HG02763 (cell line): ENCODE results near the gene ELMO1.
"Not testable (repeated sequence)": the region's sequence is repeated elsewhere in the genome, so short reads cannot be mapped to it uniquely, and the experiment has no call there.

ENCODE experiments used
- ATAC-seq: cut with Tn5 transposase; IDR thresholded peaks from one replicate; pipeline ENCODE4 v1.9.1; 2021; ENCODE audit warnings: mild to moderate bottlenecking, moderate library complexity; ENCODE audit not compliant: unreplicated experiment

ELMO1 gene

DNA sequence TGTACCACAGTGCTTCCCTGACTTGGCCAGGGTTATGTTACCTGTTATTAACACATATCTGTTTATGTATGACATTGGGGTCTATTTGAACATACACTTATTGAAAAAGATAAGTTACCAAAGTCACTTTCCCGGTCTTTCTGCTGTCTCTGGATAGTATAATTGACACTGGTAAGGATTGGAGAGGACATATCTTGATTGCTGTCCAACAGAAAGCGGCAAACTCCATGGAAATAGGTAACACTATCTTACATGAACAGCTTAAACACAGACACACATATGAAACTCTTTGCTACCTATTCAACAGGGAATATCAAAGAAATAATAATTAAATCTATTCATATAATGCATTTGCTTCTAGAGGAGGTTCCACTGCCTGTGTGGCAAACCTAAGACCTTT lies 441.9 kb downstream of the ELMO1 start:
- ATAC-seq = no peak

- no peak for ATAC-seq
Observed at GRCh38 chr7:37000511-37000910, 448.2 kb downstream of the ELMO1 start.

- no peak for ATAC-seq
Observed at GRCh38 chr7:36999626-37000485, 448.8 kb downstream of the ELMO1 start.

DNA sequence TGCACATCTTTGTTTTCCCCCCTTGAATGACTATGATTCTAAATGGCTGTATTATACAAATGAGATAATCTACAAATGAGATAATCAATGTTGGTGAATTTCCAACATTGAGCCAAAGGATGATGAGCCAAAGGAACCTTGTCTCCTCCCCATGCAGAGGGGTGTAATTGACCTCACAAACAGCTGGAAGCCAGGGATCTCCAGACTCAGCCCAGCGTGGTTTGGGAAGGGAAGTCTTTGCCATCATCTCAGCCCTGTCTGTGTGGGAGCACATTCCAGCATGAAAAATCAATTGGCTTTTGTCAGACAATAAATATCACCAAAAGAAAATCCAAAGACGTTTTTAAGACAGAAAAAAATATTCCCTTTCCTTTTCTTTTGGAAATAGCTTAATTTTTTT lies 452.9 kb downstream of the ELMO1 start:
- no peak for ATAC-seq

DNA sequence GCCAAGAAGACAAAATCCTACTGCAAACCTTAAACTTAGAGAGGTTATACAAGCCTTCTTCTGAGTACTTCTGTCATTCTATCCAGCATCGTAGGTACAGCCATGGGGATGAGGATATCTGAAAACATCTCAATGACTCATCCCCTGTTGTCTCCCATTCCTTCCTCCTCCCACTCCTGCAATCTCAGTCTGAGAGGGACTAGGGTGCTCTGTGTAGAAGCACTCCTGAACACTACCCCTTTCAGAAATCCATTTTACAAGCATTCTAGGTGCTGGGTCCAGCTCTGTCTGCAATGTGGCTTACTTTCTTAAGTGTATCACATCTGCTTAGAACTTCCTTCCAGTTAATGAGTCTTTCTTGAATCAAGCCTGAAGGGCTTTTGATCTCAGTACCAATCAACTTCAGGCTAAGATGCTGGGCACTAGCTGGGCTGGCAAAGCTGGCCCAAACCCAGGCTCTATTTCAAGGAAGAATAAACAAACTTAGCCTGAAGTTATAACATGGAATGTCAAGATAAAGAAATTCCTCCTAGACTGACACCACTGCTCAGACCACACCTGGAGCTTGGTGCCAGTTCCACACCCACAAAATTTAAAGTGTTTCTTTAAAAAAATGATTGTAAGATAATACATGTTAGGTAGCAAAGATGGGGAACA lies 454.1 kb downstream of the ELMO1 start:
- ATAC-seq = no peak

- ATAC-seq = no peak
Observed at GRCh38 chr7:36986948-36987724, 461.5 kb downstream of the ELMO1 start.

DNA sequence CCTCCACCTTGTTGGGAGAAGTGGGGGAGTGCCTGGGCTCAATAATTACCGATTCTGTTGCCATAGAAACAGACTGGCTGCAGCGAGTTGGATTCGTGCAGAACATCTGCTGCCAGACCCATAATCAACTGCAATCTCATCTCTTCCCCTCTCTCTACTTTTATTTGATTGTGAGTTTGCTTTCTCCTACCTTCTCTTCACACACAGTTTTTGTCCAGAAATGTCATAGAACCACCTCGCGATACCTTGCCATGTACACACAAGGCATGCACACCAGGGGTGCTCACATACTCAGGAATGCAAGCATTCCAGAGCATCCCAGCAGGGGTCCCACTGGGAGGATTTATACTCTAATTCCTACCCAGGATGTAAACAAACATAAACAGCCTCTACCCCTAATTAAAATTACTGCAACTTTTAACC lies 462.1 kb downstream of the ELMO1 start:
- no peak for ATAC-seq

GRCh38 chr7:36985866-36986400 lies 462.7 kb downstream of the ELMO1 start:
- ATAC-seq = no peak

DNA sequence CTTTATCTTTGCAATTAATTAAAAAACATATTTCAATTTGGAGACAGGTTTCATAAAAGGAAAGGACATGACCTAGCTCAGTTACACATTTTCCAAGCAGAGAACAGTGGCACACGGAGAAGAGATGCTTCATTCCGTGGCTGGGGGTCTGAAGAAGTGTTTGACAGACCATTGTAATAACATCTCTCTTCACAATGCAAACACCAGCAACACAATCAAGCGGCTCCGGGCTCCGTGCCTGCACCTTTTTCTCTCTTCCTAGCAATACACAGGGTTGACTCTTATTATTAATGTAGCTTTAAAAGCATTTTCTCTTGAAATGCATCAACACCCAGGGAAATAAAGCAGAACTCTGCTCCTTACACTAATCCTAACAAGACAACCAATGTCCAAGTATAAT lies 463.3 kb downstream of the ELMO1 start:
- ATAC-seq = no peak

- no peak for ATAC-seq
Observed at GRCh38 chr7:36984710-36985312, 463.9 kb downstream of the ELMO1 start.

DNA sequence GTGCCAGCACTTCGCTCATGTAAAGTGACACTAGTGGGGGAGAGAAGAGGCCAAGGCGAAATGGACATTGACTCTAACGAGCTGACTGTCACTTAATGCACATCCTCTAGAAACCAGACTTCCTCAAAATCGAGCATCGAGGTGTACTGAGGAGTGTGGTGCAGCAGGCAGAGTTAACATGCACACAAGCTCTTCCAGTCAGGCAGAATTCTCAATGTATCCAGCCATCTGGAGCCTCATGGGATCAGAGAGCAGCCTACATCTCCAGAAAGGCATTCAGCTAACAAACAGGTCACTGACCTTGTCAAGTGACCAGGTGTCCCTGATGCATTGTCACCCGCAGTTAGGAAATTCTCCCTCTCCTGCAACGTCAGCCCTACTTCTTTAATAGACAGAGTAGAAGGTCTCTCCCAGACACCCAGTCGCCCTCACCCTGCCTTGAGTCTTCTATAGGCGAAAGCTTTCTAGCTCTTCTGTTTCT lies 464.6 kb downstream of the ELMO1 start:
- ATAC-seq = no peak

GRCh38 chr7:36982766-36983165 lies 465.9 kb downstream of the ELMO1 start:
- ATAC-seq = no peak

DNA sequence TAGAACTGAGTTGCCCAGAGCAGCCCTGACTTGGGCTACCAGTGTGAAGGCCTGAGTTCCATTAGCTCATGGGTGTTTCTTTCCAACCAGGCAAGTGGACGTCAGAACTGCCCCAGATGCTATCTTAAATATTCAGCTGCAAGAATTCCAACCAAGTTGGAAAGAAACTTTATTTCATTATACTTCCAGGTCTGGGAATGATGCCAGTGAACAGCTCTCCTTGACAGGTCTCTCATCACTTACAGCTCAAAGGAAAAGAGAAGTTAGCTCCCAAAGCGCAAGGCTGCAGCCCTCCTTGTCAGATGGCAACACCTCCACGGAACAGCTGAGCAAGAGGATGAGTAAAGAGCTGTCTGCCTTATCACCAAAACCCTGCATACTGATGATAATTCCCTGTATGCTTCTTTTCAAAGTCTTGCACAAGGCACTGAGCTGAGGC lies 468.8 kb downstream of the ELMO1 start:
- no peak for ATAC-seq

DNA sequence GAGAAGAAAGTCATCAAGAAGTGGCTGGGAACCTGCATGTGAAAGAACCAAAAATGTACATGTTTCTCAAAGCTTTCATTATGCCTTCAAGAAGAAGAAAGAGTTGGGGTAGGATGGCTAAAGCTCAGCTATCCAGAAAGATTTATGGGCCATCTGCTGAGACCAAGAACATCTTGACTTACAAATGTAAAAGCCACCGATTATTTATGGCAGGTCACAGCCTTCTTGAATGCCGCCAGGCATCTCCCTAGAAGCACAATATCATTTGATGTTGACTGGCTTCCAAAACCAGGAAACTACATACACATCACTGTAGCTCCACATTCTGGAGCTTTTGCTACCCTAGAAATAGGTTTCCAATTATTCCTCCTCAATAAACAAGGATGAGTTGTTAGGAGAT lies 470.2 kb downstream of the ELMO1 start:
- no peak for ATAC-seq

GRCh38 chr7:36977878-36978277 lies 470.8 kb downstream of the ELMO1 start:
- no peak for ATAC-seq

GRCh38 chr7:36973534-36973933 lies 475.1 kb downstream of the ELMO1 start:
- not testable (repeated sequence) for ATAC-seq

DNA sequence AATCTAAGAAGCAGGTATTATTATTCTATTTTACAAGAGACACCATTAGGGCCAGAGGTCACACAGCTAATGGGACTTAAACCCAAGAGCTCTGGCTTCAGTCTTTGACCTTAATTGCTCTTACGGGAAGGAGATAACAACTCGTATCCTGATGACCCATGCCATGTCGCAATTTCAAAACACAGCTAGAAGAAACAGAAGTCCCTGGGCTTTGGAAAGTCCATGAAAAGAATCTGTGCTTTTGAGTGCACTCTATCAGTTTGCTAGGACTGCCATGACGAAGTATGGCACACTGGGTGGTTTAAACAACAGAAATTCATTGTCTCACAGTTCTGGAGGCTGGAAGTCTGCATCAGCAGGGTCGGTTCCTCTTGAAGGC lies 476.5 kb downstream of the ELMO1 start:
- ATAC-seq = no peak

- ATAC-seq = no peak
Observed at GRCh38 chr7:36971515-36972139, 477.0 kb downstream of the ELMO1 start.

- no peak for ATAC-seq
Observed at GRCh38 chr7:36970551-36971514, 477.8 kb downstream of the ELMO1 start.
